Mucosa of descending colon (tissue), 3 donors: ENCODE data around the gene TYROBP. TPM values are rescaled to one million over a fixed set of nuclear protein-coding genes. Genes with fewer than 3 reads are reported as not detected.

Experiments used
- ATAC-seq: fragments of 200-7000 bp; cut with Tn5 transposase; one replicate; pipeline ENCODE4 v1.9.1; 2020; ENCODE audit warnings: mild to moderate bottlenecking, moderate library complexity
- DNase-seq, 3 donors: peaks; one replicate each; pipeline ENCODE4 v3.0.0-alpha.2; 2020
- H3K36me3 ChIP-seq: fragments of 200-600 bp; one replicate; pipeline ENCODE4 v1.8.0; 2021; ENCODE audit warnings: low read depth, mild to moderate bottlenecking
- H3K4me1 ChIP-seq: fragments of 200-600 bp; one replicate; pipeline ENCODE4 v1.8.0; 2021; ENCODE audit warnings: low read depth, mild to moderate bottlenecking
- H3K4me3 ChIP-seq: fragments of 200-600 bp; one replicate; pipeline ENCODE4 v1.8.0; 2021; ENCODE audit warnings: mild to moderate bottlenecking
- H3K9me3 ChIP-seq: fragments of 200-600 bp; one replicate; pipeline ENCODE4 v1.8.0; 2021; ENCODE audit warnings: mild to moderate bottlenecking
- intact Hi-C, 2 donors: fragments of 100-400 bp; cut with DNase I in 1 of 2; cut with micrococcal nuclease in 1 of 2; formaldehyde crosslinking; loops; one replicate each; pipeline versions ENCODE4 v1.11.0 to v1.11.1; 2022; cut with DNase I, micrococcal nuclease
- total RNA-seq, 3 donors: library from RNA; stranded (reverse); fragmentation: NEBNext Ultra II Directional in 2 of 3; extraction: Animal tissue kit (Norgen Biotek cat#: 25700) in 2 of 3; gene quantifications; one replicate each; pipeline versions ENCODE4 v1.2.1 to v1.2.4, GENCODE V29; 2021 to 2023
- TF ChIP-seq, protein P1 (sequence below): fragments of 200-600 bp; IDR thresholded peaks from one replicate; pipeline ENCODE4 v1.8.0; 2022; ENCODE audit warnings: antibody characterized with exemption, mild to moderate bottlenecking
- donor health status: DM: no; HTN: no; CAD: no; lungs with moderate emphysema.
- donor health status: DM: no; HTN: no; CAD: no.
- donor health status: DM: no; HTN: yes; CAD: no.

Gene TYROBP
- total RNA-seq, 3 donors from 2014 or later, result 15.7 to 50.2 (median 45.0) TPM

DNA sequence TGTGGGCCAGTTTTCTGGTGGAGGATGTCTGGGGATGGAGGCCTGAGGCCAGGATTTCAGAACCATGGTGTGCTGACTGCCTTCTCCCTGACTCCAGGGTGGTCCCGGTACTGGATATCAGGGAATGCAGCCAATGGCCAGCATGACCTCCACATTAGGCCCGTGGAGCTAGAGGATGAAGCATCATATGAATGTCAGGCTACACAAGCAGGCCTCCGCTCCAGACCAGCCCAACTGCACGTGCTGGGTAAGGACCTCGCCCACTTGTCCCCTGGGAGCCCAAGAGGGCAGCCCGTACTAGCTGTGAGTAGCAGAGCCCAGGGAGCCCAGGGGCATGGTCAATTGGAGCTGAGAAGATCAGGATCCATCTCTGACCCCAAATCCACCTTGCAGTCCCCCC lies 49.8 kb downstream of the TYROBP start:
- intact Hi-C loops, result no loop called here
- TF ChIP-seq, protein P1, sequence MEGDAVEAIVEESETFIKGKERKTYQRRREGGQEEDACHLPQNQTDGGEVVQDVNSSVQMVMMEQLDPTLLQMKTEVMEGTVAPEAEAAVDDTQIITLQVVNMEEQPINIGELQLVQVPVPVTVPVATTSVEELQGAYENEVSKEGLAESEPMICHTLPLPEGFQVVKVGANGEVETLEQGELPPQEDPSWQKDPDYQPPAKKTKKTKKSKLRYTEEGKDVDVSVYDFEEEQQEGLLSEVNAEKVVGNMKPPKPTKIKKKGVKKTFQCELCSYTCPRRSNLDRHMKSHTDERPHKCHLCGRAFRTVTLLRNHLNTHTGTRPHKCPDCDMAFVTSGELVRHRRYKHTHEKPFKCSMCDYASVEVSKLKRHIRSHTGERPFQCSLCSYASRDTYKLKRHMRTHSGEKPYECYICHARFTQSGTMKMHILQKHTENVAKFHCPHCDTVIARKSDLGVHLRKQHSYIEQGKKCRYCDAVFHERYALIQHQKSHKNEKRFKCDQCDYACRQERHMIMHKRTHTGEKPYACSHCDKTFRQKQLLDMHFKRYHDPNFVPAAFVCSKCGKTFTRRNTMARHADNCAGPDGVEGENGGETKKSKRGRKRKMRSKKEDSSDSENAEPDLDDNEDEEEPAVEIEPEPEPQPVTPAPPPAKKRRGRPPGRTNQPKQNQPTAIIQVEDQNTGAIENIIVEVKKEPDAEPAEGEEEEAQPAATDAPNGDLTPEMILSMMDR, result no peak

DNA sequence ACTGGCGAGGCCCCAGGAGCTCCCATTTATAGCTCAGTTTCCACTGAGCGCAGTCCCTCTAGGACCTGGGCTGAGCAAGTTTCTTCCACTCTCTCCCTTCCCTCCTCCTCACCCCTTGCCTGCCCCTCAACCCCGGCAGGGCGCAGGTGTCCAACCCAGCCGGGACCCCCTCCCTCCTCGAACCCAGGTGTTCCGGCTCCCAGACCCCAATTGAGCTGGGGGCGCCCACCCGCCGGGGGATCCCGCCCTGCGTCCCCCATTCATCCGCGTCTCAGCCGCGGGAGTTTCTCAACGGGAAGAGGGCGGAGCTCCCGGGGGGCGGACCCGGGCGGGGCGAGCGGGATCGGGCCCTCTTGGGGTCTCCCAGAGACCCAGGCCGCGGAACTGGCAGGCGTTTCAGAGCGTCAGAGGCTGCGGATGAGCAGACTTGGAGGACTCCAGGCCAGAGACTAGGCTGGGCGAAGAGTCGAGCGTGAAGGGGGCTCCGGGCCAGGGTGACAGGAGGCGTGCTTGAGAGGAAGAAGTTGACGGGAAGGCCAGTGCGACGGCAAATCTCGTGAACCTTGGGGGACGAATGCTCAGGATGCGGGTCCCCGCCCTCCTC lies 51.4 kb downstream of the TYROBP start, which contains the start of gene KIRREL2:
TSS of gene KIRREL2 (plus strand) at position 366 of the 604 bp plus-strand sequence. CDS start at position 575, 209 bp downstream.
- Histone ChIP-seq H3K9me3 (no peaks in the 10 kb centered on the region), H3K4me1 (no peaks in the 10 kb centered on the region), H3K36me3 (no peaks in the 10 kb centered on the region), H3K4me3 (no peak within 1 kb of the TSS)
- DNase-seq, result no peak
- TF ChIP-seq, protein P1, result no peak
- intact Hi-C loops, result no loop called here
- ATAC-seq, result peak; percentile 35

More for the DNA sequence above, 49.8 kb downstream of the TYROBP start:
- no peak for ATAC-seq
- Histone ChIP-seq H3K4me3 (no peak overlapping the region), H3K9me3 (no peaks in the 10 kb centered on the region), H3K4me1 (no peaks in the 10 kb centered on the region), H3K36me3 (no peaks in the 10 kb centered on the region)
- DNase-seq, result no peak

Other genes with a start within 250 kb of the TYROBP start
- not detected for gene UPK1A, start 241.8 kb downstream of the TYROBP start, total RNA-seq
- under 1 TPM in 1 of 3 donors, not detected in 2; 0.27 TPM for gene ZBTB32, start 203.7 kb downstream of the TYROBP start, total RNA-seq
- gene KMT2B, start 190.3 kb downstream of the TYROBP start, total RNA-seq, result 10 to 100 TPM; 35.9 to 49.2 (median 37.5) TPM
- 10 to 100 TPM in 1 of 3 donors, 1 to 10 TPM in 2; 5.3 to 14.6 (median 8.2) TPM for gene IGFLR1, start 165.8 kb downstream of the TYROBP start, total RNA-seq
- gene U2AF1L4, start 162.9 kb downstream of the TYROBP start, total RNA-seq, result 10 to 100 TPM; 19.7 to 32.4 (median 32.1) TPM
- 10 to 100 TPM; 56.7 to 92.1 (median 90.2) TPM for gene PSENEN, start 162.6 kb downstream of the TYROBP start, total RNA-seq
- 10 to 100 TPM in 1 of 3 donors, 1 to 10 TPM in 2; 7.6 to 14.3 (median 8.6) TPM for gene LIN37, start 159.7 kb downstream of the TYROBP start, total RNA-seq
- 100 to 1,000 TPM in 1 of 3 donors, 10 to 100 TPM in 1, 1 to 10 TPM in 1; 3.9 to 122 (median 22.9) TPM for gene HSPB6, start 151.3 kb downstream of the TYROBP start, total RNA-seq
- 10 to 100 TPM; 21.7 to 26.5 (median 26.0) TPM for gene PROSER3, start 150.1 kb downstream of the TYROBP start, total RNA-seq
- 10 to 100 TPM; 14.4 to 16.0 (median 14.6) TPM for gene ARHGAP33, start 132.7 kb downstream of the TYROBP start, total RNA-seq
- gene PRODH2, start 95.5 kb downstream of the TYROBP start, total RNA-seq, result not detected
- under 1 TPM in 1 of 3 donors, not detected in 2; 0.09 TPM for gene NPHS1, start 55.8 kb downstream of the TYROBP start, total RNA-seq
- under 1 TPM in 1 of 3 donors, not detected in 2; 0.09 TPM for gene KIRREL2, start 51.4 kb downstream of the TYROBP start, total RNA-seq
- 10 to 100 TPM in 1 of 3 donors, 1 to 10 TPM in 2; 1.6 to 13.2 (median 1.9) TPM for gene APLP1, start 39.7 kb downstream of the TYROBP start, total RNA-seq
- gene NFKBID, start 7.8 kb downstream of the TYROBP start, total RNA-seq, result 10 to 100 TPM in 2 of 3 donors, 1 to 10 TPM in 1; 8.7 to 16.6 (median 12.3) TPM
- 1 to 10 TPM; 4.6 to 8.2 (median 7.9) TPM for gene HCST, start 5.8 kb downstream of the TYROBP start, total RNA-seq
- 10 to 100 TPM; 10.5 to 14.0 (median 10.5) TPM for gene LRFN3, start 28.1 kb upstream of the TYROBP start, total RNA-seq
- gene SDHAF1, start 86.9 kb upstream of the TYROBP start, total RNA-seq, result 10 to 100 TPM; 18.1 to 22.0 (median 19.1) TPM
- gene SYNE4, start 100.5 kb upstream of the TYROBP start, total RNA-seq, result 1 to 10 TPM; 3.5 to 7.9 (median 6.9) TPM
- gene ALKBH6, start 105.9 kb upstream of the TYROBP start, total RNA-seq, result 10 to 100 TPM; 20.2 to 24.1 (median 22.0) TPM
- 10 to 100 TPM in 1 of 3 donors, 1 to 10 TPM in 2; 4.6 to 68.9 (median 8.1) TPM for gene CLIP3, start 124.6 kb upstream of the TYROBP start, total RNA-seq
- 10 to 100 TPM in 1 of 3 donors, 1 to 10 TPM in 2; 3.7 to 10.1 (median 4.4) TPM for gene THAP8, start 146.0 kb upstream of the TYROBP start, total RNA-seq
- 1 to 10 TPM; 1.6 to 4.1 (median 1.9) TPM for gene WDR62, start 146.6 kb upstream of the TYROBP start, total RNA-seq
- not detected for gene OVOL3, start 202.8 kb upstream of the TYROBP start, total RNA-seq
- gene POLR2I, start 206.6 kb upstream of the TYROBP start, total RNA-seq, result 10 to 100 TPM; 42.7 to 66.4 (median 47.4) TPM
- gene TBCB, start 207.2 kb upstream of the TYROBP start, total RNA-seq, result 100 to 1,000 TPM in 1 of 3 donors, 10 to 100 TPM in 2; 81.9 to 106 (median 90.8) TPM
- 100 to 1,000 TPM; 501 to 878 (median 756) TPM for gene CAPNS1, start 231.8 kb upstream of the TYROBP start, total RNA-seq
- 100 to 1,000 TPM in 1 of 3 donors, 10 to 100 TPM in 1, 1 to 10 TPM in 1; 6.0 to 115 (median 11.3) TPM for gene COX7A1, start 244.2 kb upstream of the TYROBP start, total RNA-seq